Medulla oblongata (tissue), 1 donor: ENCODE data around the gene MAP3K20.

Experiments
- DNase-seq: peaks from one replicate; pipeline ENCODE4 v3.0.0-alpha.2; 2015; ENCODE audit errors: extremely low spot score

Gene MAP3K20

GRCh38 chr2:173050684-173051083, 25.0 kb upstream of the MAP3K20 start:
- DNase-seq = no peak

- DNase-seq = no peak
These were observed 24.0 kb upstream of the MAP3K20 start for GRCh38 chr2:173051463-173052215.

- no peak for DNase-seq
These were observed 22.5 kb upstream of the MAP3K20 start for GRCh38 chr2:173053043-173053699.

GRCh38 chr2:173054466-173054865, 21.2 kb upstream of the MAP3K20 start:
- DNase-seq = no peak

- peak; percentile 18 for DNase-seq
These were observed 18.8 kb upstream of the MAP3K20 start for GRCh38 chr2:173056705-173057364.

- DNase-seq = no peak
These were observed 17.5 kb upstream of the MAP3K20 start for GRCh38 chr2:173058097-173058496.

GRCh38 chr2:173058673-173059072, 17.0 kb upstream of the MAP3K20 start:
- no peak for DNase-seq

GRCh38 chr2:173059292-173059691, 16.4 kb upstream of the MAP3K20 start:
- DNase-seq = no peak

- DNase-seq = no peak
These were observed 15.6 kb upstream of the MAP3K20 start for GRCh38 chr2:173059971-173060461.

- no peak for DNase-seq
These were observed 12.8 kb upstream of the MAP3K20 start for GRCh38 chr2:173062801-173063200.

GRCh38 chr2:173064151-173064805, 11.4 kb upstream of the MAP3K20 start:
- no peak for DNase-seq

- no peak for DNase-seq
These were observed 8.6 kb upstream of the MAP3K20 start for GRCh38 chr2:173066887-173067676.

- DNase-seq = no peak
These were observed 428 bp upstream of the MAP3K20 start for GRCh38 chr2:173075056-173075780.

GRCh38 chr2:173076581-173077345, 1.1 kb downstream of the MAP3K20 start:
- peak; percentile 38 for DNase-seq

GRCh38 chr2:173077506-173078177, 2.0 kb downstream of the MAP3K20 start:
- DNase-seq = no peak

GRCh38 chr2:173079141-173079540, 3.5 kb downstream of the MAP3K20 start:
- DNase-seq = no peak

- DNase-seq = no peak
These were observed 4.6 kb downstream of the MAP3K20 start for GRCh38 chr2:173079973-173080860.

GRCh38 chr2:173086518-173087213, 11.0 kb downstream of the MAP3K20 start:
- peak; percentile 20 for DNase-seq
